GM19351 (cell line): ENCODE data around the gene ARHGEF4.

Experiments used
- ATAC-seq: cut with Tn5 transposase; IDR thresholded peaks from one replicate; pipeline ENCODE4 v1.9.1; 2021; ENCODE audit warnings: mild to moderate bottlenecking, moderate library complexity; ENCODE audit not compliant: unreplicated experiment

Gene ARHGEF4

DNA sequence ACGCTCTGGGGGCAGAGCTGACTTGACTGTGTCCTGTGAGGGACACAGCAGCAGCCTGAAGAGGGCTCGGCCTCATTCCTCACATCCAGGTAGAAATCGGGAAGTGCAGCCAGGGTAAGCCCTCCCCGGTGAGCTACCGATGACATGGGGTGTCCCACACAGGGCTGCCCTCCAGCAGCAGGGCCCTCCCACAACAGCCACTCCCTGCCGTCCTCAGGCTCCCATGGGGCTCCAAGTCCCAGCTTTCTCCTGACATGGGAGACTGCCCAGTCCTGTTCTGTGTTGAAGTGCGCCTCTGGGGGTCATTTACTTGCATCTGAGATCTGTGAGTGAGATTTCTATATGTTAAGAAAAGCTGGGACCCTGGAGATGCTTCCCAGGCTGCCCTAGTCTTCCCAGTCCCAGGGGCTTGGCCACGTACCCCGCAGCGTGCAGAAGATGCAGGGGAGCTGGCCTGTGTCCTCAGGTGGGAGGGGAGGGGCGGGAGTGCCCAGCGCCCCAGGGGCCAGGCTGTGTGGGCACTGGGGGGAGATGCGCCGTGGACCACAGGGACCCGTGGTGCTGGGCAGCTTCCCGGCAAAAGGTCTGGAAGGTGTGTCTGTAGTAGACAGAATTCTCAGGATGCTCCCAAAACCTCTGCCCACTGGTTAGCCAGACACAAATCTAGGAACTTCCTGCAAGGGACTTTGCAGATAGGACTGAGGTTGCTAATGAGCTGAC is 168.7 kb downstream of the ARHGEF4 start:
- no peak for ATAC-seq

DNA sequence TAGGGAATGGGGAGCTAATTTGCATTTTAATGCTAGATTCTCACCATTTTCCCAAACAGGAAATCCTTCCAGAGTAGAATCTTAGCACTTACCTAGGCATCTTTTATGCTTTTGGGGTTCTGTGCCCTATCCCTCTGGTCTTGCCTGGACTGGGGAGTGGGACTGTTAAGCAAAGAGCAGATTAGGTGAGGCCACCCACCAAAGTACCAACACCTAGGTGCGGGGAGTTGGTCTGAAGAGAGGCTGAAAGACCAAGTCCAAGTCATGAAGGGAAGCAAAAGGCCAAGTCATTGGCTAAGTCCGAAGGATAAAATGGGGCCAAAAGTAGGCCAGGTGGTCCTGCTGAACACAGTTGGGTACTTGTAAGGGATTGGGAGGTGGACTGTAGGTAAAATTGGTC is 169.8 kb downstream of the ARHGEF4 start:
- no peak for ATAC-seq

DNA sequence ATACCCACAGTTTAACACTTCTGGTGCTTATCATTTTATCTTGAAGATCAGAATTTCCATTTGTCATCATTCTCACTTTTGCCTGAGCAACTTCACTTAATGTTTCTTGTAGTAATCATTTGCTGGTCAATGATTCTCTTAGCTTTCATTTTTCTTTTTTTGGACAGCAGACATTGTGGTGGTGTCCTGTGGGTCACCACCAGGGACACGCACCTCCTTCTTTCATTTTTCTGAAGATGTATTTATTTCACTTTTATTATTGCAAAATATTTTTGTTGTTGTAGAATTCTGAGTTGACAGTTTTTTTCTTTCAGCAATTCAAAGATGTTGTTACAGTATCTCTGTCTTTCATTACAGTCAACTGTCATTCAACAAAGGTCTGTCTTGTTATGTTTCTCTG is 172.3 kb downstream of the ARHGEF4 start:
- no peak for ATAC-seq

DNA sequence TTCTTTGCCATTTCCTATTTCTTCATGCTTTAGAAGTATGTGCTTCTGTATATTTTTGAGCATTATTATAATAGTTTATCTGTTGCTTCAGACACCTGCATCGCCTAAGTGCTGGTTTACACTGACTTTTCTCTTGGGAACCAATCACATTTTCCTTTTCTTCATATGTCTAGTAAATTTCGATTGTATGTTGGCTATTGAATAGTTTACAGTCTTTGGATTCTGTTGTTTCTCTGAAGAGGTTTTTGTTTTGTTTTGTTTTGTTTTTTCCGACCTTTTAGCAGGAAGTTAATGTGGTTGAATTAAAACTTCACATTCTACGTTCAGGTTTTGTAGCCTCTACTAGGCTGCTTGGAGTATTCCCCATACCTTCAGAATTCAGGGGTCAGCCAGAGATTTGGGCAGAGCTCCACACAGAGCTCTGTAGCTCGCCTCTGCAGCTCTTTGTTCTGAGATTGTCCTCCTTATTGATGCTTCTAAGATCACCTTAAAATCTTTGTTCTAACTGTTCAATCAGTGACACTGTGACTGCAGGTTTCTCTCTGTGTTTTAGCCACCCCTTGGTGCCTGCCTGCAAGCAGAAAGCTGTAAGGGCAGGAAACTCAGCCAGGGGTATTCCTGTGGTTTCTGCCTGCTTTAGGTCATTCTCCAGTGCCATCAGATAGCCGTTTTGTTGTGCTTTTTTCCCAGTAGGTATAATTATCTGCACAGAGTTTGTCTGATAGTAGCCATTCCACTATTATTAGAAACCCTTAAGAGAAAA is 173.2 kb downstream of the ARHGEF4 start:
- ATAC-seq = no peak

DNA sequence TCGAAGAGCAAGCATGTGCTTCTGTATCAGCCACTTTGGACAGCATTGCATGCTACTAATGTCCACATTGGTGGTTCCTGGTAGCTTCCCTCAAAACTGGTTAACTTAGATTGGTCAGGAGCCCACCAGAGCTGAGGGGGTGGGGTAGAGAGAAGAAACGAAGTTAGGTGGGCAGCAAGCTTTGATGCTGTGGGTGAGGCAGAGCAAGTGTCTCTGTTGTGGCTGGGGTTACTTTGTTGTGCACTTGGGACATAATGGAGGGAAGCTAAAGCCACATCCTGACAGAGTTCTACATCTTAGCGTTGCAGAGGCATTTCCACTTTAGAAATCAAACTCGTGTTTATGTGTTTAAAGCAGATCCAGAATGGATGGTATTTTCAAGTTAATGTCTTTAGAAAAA is 173.9 kb downstream of the ARHGEF4 start:
- no peak for ATAC-seq

DNA sequence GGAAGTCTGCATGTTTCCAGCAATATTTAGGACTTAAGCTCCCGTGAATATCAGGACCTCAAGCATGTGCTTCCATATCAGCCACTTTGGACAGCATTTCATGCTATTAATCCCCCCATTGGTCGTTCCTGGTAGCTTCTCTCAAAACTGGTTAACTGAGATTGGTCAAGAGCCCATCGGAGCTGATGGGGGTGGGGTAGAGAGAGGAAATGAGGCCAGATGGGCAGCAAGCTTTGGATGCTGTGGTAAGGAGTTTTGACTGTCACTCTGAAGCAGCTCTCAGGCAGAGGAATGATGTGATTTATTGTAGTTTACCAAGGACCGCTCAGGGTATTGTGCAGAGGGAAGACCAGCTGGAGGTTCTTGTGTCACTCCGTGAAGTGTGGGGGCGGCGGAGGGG is 174.8 kb downstream of the ARHGEF4 start:
- ATAC-seq = no peak

DNA sequence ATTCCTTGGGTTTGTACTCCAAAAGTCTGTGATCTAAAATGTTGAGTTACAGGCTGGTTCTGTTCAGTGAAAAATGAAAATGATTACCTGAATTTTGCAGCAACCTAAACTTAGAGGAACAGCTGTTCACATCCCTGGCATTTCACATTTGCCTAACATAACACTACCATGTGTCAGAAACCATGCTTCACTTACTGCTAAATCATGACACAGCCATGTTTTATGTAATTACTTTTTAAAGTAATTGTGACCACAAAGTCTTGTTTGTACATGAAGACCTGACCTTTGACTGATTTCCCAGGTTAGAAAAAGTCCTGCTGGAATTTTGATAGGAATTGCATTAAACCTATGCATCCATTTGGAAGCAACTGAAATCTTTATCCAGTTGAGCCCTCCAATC is 177.4 kb downstream of the ARHGEF4 start:
- ATAC-seq = no peak

DNA sequence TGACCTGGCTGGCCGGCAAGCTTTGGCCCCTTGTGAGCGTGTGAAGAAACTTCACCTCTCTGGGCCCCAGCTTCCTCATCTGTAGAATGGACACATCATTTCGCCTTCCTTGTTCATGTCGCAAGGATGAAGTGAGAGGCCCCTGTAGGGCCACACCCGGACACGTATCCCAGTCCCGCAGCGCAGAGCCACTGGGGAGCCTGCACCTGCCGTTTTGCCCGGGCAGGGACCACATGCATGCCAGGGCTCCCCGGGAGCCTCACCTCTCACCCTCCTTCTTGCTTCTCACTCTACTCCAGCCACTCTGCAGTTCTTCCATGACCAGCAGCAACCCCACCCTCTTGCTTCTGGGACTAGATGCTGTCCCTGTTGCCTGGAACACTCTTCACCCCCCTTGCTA is 179.1 kb downstream of the ARHGEF4 start:
- no peak for ATAC-seq

DNA sequence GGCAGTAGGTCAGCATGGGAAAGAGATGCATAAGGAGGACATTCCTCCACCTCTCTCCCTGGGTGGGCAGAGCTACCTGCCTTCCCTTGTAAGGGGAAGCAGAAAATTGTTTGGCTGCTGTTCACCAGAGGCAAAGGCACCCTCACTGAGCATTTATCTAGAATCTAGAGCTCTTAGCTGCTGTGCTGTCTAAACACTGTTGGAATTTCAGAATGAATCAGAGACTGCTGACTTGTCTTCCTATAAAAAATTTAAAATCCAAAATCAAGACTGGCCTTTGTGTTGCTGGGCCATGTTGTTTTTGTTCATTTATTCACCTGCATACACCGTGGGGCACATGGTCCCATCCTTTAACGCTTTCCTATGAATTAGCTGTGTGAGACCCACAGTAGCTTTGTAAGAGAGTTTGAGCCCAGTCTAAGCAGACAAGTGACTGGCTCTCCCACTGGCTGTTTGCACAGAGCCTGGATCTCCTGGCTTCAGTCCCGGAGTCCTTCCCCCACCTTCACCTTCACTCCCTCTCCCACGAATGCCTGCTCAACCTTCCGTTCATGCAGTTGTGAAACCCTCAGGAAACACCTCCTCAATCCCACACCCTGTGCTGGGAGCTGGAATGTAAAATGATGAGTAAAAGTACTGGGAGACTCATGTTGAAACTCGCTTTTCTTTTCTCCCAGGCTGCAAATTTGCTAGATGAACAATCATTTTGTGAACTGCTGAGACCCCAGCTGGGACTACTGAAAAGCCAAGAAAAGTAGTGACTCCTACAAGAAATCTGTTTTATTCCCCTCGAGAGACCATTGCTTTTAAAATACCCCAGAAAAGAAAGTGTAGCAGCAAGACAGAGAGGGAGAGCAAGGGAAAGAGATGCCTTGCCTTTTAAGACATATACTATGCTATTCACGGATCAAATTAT is 180.4 kb downstream of the ARHGEF4 start:
- ATAC-seq = no peak

DNA sequence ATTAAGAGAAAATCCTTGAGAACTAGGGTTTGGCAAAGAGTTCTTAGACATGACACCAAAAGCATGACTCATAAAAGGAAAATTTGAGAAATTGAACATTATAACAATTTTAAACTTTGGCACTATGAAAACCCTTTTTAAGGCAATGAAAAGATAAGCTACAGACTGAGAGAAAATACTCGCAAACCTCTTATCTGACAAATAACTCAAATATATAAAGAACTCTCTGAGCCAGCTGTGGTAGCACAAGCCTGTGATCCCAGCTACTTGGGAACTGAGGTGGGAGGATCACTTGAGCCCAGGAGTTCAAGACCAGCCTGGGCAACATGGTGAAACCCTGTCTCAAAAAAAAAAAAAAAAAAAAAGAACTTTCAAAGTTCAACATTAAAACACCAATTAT is 186.0 kb downstream of the ARHGEF4 start:
- no peak for ATAC-seq

DNA sequence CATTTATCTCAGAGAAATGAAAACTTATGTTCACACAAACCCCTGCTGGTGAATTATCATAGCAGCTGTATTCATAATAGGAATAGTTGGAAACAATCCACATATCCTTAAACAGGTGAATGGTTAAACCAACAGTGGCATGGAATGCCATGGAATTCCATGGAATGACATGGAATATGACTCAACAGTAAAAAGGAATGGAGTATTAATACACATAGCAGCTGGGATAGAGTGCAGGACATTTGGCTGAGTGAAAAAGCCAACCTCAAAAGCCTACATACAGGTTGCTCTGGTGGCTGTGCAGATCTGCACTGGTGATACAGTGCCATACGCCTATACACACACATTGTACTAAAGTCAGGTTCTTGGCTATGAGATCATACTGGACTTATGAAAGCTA is 187.0 kb downstream of the ARHGEF4 start:
- no peak for ATAC-seq

DNA sequence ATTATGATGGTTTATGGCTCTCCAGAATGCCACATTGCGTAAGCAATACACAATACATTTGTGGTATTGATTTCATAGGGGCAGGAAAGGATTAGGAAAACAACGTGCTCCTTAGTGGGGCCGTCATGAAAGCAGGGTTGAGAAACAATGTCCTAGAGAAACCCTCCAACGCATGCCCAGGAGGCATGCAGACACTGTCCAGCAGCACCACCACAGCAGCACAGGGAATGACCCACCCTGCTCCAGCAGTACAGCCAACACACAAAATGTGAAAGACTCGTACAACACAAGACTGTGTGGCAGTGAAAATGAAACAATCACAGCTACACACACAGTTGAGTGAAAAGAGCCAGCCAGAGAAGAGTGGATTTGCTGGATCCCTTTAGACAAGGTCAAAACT is 190.2 kb downstream of the ARHGEF4 start:
- ATAC-seq = no peak

DNA sequence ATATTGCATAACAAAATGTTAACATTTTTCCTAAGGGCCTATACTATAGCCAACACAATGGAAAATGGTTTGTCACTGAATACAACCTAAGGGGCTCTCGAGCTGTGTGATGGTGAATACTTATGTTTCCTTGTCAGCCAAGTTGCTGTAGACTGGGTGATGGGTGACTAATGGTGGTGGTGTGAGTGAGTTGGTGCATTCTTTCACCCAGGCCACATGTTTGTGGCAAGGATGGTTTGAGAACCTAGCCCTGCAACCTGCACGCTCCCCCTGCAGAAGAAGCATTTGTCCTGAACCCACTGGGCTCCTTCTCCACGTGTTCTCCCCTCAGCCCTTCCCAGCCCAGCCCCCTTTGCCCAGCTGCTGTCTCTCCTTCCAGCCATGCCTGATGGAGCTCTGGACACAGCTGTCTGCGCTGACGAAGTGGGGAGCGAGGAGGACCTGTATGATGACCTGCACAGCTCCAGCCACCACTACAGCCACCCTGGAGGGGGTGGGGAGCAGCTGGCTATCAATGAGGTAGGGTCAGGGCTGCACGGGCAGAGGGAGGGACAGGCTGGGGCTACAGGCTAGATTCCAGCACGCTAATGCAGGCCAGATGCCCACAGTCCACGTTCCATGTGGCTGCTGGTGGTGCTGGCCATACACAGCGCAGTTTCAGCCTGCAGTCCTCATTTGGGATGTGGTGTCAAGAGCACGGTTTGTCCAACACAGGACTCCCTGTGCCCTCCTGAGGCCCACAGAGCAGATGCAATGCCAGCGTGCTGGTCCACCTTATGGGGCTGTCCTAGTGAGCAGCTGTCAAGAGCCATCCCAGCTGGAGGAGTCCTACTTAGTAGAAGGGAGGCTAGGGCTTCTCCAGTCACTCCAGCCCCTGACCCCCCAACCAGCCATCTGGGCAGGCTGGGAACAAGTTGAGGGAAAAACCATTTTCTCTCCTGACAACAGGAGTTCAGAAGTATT is 191.1 kb downstream of the ARHGEF4 start:
- ATAC-seq = no peak

DNA sequence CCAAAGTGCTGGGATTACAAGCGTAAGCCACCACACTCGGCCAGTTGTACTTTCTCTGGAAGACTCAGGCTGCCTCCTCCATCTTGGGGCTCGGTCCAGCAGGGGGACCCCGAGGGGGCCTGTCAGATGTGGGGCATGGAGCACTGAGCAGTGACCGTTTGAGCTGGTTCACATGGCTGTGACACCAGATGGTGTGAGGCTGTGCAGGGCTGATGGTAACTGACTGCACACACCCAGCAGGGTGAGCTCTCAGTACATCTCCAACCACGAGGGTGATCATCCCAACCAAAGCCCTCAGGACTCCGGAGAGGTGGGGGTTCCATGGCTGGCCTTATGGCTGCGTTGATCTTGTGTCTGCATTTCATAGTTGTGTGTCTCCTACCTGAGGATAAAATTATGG is 193.1 kb downstream of the ARHGEF4 start:
- ATAC-seq = no peak

DNA sequence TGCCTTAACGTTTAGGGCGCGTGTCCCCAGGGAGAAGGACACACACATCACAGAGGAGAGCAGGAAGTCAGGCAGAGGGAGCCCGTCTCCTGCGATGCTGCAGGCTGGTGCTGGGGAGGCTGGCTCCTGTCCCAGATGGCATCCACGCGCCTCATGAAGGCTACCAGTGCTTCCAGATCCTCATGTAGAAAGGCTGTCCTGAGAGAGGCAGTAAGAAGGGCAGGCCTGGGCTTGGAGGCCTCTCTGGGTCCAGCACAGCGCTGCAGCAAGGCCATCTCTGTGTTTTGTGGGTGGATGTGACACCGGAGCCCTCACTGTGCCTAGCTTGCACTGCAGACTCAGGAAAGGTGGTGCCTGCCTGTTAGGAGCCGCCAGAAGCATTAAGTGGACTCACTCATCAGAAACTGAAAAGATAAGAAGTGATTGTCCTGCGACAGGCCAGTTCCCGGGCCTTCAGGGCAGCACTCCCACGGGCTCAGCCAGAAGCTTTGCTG is 193.8 kb downstream of the ARHGEF4 start:
- no peak for ATAC-seq

DNA sequence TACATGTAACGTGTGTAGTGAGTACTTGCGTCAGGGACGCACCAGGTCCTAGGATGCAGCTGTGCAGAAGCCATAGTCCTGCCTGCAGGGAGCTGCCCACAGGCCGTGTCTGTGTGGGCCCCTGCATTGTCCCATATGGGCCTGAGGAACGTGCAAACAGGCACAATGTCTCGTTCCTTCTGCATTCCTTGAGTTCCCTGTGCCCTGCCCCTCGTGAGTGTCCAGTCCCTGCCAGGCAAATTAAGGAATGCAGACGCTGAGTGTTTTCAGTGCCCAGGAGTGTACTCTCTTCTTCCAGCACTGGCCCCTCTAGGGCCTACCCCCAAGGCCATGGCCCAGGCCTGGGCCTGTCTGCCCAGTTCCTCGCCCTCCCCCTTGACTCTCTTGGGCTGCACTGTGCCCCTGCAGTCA is 194.7 kb downstream of the ARHGEF4 start:
- ATAC-seq = no peak

DNA sequence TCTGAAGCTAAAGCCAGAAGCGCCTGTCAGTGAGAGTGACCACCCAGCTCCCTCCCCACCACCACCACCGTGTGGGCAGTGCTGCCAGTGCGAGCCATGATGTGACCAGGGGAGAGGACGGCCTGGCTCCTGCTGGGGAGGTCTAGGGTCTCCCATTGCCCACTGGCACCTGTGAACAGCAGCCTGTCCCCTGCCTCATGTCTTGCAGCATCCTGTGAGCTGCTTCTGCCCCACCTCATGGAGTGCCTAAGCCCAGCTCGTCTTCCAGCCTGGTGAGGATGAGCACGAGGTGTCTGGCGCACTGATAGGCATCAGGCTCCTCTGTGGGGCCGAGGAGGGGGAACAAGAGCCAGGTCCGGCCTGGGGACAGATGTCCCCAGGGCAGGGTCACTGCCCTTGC is 195.2 kb downstream of the ARHGEF4 start:
- no peak for ATAC-seq

DNA sequence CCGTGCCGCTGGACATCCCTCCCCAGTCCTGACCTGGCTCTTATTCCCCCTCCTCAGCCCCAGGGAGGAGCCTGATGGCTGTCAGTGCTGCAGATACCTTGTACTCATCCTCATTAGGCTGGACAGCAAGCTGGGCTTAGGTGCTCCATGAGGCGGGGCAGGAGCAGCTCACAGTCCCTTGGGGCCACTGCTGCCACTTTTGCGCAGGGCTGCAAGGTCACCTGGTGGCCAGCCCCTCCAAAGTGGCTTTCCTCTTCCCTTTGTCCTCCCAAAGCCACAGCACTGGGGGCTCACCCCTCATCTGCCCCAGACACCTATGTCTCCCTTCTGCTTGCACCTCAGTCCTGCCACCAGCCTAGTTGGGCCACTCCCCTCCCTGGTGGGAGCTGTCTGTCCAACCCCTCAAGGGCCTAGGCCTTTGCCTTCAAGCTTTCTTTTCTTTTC is 195.7 kb downstream of the ARHGEF4 start:
- no peak for ATAC-seq

DNA sequence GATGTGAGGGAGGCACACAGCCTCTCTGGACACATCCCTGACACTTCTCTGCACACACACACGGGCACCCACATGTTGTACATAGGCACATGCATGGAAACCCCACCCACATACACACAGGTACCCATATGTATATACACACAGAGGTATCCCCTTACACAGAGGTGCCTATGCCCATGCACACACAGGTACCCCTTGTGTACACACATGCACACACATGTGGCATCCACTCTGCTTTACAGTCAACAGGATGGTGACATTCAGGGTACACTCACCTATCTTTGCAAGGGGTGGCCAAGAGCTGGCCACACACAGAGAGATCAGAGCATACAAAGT is 197.0 kb downstream of the ARHGEF4 start:
- ATAC-seq = no peak
